GM21515 (cell line): Measurements from ENCODE around the gene RPL7L1.
"Not testable (repeated sequence)": the region's sequence is repeated elsewhere in the genome, so short reads cannot be mapped to it uniquely, and the experiment has no call there.

Experiments
- ATAC-seq: cut with Tn5 transposase; IDR thresholded peaks from one replicate; pipeline ENCODE4 v1.9.1; 2021; ENCODE audit not compliant: unreplicated experiment

RPL7L1 gene

DNA sequence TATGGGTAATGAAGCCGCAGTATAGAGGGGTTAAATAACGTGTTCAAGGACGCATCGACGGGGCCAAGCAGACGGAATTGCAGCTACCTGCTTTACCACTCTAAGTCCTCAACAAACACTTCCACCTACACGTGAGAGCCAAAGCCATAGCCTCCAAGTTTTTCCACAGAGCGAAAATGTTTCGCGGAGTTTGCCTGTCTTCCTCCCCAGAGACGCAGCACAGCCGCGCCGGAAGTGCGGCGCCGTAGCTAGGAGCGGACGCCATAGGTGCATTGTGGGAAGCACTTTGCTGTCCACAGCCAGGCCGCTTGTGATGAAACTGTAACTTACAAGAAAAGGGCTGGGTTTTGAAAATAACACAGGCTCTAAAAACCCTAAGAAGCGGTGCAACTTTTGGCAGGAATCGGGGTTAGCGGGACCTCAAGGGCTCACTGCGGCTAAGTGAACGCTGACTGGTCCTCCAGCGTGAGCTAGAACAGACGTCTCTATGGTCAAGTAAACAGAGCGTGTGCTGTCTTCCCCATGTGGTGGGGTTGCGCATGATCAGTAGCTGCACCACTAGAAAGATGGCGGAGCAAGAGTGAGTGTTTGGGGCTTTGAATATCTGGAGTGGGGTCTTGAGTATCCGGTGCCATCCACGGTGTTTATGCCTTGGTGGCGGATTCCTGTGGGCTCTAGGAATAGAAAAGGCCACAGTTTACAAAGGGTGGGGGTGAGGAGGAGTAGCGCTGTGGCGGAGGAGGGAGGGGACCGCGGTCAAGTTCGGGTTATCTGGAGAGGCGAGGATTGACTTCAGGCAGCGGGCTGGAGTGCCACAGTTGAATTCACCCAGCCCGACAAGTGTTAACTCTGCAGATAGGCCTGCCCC is at the start of gene RPL7L1:
TSS of gene RPL7L1 (plus strand) at position 245 of the 868 bp plus-strand sequence. CDS start at position 540, 295 bp downstream.
- ATAC-seq = peak; percentile 83

DNA sequence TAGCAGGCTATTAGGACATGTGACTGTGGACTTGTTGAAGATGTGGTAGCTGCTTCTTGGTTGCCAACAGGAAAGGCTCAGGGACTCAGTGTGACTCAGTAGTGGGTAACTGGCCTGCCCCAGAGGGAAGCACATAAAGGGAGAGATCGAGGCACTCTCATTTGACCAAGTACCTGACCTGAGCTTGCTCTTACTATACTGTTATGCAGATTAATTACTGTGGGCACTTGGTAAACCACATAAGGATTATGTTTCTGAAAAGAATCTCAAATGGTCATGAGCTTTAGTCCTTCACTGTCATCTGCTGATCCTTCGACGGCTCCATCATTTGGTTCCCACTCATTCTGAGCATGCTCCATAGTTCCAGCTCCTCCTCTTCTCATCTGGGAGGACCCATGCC is 48.2 kb upstream of the RPL7L1 start:
- ATAC-seq = no peak

DNA sequence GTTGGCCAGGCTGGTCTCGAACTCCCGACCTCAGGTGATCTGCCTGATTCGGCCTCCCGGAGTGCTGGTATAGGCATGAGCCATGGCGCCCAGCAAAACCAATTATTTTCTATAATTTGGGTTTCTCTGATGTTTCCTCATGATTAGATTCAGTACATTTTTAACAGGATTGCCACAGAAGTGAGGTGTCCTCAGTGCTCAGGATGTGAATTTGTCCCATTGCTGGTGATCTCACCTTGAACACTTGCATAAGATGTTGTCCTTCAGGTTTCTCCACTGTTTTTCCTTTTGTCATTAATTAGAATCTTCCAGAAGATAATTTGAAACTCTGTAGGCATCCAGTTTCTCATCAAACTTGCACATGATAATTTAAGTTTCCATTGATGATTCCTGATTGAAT is 45.4 kb upstream of the RPL7L1 start:
- ATAC-seq = no peak

DNA sequence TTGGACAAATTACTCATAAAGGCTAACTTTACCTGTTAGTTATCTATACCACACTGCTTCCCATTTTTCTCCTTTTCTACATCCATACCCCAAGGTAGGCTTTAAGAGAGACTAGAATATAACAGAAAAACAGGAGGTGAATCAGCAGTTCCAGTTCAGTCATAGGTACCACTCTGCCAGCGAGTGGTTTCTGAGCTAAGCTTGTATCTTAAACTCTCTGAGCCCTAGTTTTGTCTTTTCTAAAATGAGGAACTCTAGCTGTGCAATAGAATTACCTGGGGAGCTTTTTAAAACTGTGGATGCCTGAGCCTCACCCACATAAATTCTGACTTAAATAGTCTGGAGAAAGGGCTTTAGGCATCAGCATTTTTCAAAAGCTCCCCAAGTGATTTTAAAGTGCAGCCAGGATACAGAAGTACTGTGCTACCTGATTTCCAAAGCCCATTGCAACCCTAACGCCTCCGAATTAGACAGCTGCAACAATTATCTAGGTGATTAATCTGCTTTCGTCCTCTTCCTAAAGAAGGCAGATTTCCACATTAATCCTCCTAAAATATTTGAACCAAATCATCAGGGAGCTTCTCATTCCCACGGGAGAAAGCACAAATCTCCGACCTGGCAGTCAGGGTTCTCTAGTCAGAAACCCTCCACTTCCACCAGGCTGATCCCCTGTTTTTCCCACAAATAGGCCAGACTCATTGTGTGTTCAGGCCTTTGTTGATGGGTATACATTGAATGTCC is 37.4 kb upstream of the RPL7L1 start:
- ATAC-seq = no peak

DNA sequence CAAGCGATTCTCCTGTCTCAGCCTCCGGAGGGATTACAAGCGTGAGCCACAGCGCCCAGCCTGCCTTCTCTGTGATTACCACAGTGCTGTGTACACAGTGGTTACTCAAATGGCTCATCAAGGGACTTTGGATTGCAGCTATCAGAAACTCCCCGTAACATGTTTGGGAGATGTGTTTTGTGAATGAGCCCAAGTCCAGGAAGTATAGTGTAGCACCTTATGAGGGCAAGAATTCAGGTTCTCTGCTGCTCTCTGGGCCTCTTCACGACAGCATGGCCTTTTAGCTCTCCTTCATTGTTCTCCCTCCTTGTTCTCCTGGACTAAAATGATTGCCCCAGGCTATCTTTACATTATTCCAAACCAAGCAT is 34.1 kb upstream of the RPL7L1 start:
- ATAC-seq = no peak

DNA sequence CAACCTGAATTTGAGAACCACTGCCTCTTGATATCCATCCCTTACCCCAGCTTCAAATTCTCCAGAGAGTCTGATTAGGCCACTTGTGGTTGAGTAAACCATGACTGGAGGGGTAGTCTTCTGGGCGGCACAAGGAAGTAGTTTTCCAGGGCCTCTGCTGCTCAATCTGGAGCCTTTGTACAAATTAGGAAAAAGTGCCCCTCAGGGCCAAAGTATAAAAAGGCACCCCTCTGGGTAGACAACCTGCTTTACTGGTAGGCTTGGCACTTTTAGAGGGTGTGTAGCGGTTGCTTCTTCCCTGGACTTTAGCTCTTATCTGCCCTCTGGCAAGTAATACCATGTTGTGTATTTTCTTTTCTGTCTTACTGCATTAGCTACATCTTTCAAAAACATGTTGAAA is 32.9 kb upstream of the RPL7L1 start:
- no peak for ATAC-seq

DNA sequence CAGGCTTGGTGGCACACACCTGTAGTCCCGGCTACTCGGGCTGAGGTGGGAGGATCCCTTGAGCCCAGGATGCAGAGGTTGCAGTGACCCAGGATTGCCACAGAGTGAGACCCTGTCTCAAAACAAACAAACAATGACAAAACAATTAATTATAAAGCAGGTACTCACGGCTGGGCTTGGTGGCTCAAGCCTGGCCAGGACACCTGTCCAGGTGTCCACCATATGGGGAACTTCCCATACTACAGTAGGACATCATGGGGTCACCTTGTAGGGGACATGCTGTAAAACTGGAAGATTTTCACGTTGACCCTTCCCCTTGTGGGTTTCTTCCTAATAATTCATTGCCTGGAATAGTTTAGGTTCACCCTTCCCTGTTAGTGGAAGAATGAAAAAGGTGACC is 30.7 kb upstream of the RPL7L1 start:
- ATAC-seq = no peak

DNA sequence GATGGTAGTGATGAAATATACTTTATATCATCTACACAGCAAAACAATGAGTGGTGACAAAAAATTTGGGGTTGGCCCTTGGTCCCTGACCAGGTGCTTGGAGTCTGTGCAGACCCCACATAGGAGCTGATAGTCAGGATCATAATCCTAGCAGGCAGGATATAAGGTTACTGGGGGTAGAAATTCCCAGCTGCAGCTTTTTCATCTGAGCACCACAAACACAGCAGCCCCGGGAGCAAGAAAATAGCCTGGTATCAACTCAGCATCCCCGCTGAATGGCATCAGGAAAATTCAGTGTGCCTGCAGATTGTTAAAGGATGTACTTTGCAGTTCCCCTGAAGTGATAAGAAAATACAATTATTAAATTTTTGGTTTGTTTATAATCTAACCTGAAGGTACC is 27.8 kb upstream of the RPL7L1 start:
- ATAC-seq = no peak

DNA sequence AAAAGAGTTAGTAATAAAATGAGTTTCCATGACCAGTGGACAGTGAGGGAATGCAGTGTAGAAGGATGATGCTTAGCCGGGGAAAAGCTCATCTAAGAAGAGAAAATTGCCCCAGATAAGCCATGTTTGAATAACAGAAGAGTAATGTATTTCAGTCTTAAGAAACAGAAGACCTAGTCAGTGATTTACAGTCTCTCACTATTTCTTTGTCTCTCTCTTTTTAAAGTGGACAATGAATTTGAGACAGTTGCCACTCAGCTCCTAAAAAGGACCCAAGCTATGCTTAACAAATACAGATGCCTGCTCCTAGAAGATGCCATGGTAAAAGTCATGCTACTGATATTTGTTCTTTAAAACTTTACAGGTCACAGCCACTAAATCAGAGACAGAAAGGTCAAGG is 19.4 kb upstream of the RPL7L1 start:
- no peak for ATAC-seq

DNA sequence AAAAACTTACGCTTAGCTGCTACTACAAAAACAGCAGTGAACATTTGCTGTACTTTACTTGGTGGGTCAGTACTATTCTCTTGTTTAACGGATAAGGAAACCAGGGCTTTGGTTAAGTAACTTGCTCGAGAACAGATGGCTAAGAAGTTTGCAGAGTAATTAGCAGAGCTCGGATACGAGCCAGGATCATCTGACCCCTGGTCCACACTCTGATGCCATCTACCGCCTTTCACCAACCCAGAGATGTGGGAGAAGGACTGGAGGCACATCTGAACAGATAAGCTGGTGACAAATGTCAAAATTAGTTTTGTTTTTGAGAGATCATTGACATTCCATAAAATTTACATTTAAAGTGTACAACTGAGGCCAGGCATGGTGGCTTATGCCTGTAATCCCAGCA is 18.9 kb upstream of the RPL7L1 start:
- no peak for ATAC-seq

DNA sequence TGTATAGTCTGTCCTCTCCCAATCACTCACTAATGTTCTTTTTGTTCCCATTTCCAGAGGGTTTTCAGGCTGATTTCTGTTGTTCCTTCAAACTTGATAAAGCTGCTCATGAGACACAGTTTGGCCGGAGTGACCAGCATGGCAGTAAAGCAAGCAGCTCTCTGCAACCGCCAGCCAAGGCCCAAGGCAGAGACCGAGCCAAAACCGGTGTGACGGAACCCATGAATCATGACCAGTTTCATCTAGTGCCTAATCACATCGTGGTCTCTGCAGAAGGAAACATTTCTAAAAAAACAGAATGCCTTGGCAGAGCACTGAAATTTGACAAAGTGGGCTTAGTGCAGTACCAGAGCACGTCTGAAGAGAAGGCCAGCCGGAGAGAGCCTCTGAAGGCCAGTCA is 14.8 kb upstream of the RPL7L1 start:
- ATAC-seq = no peak

DNA sequence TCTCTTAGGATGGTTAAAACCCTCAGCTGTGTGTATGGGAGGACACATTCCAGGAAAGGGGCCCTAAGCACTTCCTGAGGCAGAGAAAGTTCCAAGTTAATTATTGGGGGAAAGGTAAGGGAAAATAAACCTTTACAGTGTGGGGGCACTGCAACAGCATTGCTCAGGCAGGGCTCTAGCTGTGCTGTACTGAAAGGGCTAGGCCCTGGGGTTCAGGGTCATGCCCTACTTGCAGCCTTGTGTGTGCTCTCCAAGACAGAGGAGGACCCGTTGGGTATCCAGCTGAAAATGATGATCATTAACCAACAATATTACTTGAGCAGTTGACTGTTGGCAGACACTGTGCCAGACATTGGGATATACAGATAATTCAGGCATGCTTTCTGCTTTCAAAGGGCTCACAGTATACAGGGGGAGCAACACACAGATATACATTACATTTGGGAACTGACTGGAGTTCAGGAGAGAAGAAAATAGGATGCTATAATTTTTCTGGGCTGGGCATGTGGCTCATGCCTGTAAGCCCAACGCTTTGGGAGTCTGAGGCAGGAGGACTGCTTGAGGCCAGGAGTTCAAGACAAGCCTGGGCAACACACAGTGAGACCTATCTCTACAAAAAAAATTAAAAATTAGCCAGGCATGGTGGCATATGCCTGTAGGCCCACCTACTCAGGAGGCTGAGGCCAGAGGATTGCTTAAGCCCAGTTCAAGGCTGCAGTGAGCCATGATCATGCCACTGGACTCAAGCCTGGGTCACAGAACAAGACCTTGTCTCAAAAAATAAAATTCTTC is 9.1 kb upstream of the RPL7L1 start:
- ATAC-seq = no peak

DNA sequence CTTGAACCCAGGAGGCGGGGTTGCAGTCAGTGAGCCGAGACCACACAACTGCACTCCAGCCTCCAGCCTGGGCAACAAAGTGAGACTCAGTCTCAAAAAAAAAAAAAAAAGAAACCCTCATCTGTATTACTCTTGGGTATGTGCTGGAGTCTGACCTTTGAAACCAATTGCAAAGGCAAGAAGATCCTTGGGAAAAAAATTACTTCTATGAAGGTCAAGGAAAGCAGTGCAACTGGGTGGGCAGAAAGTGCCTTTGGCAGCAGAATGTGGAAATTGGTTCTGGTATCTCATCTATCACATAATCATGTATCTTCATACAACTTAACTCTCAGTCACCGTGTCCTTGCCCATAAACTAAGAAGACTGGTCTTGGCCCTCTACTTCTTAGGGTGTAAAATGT is 7.7 kb upstream of the RPL7L1 start:
- ATAC-seq = no peak

DNA sequence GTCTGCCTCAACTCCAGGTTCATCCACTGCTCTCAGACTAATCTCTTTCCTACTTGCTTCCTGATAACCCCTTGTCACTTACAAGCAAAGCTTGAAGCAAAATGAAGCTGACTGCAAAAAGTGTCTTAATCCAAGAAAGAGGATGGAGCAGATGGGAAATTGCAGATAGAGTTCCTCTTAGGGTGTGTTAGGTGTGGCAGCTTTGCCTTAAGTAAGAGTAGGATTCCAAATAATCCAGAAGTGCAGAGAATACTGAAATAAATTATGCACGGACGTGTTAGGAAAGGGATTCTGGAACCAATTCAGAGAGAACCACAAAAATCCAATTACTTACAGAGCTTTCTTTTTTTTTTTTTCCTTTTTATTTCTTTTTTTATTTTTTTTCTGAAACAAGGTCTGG is 6.1 kb upstream of the RPL7L1 start:
- ATAC-seq = no peak

DNA sequence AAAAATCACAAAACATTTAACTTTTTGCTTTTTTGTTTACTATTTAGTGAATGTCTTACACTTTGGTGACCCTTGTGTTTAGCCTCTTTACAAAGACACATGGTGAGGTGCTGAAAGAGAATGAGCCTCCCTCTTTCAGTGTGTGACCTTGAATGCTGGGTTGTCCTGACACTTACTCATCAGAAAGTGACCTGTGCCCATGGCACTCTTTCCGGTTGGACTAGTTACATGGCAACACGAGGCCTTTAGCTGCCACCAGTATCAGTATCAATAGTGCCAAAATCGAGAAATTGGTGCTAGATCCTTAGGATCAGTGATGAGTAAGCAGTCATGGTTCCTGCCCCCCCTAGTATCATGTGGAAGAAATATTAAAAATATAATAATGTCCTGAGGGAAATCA is 1.7 kb upstream of the RPL7L1 start:
- ATAC-seq = no peak

DNA sequence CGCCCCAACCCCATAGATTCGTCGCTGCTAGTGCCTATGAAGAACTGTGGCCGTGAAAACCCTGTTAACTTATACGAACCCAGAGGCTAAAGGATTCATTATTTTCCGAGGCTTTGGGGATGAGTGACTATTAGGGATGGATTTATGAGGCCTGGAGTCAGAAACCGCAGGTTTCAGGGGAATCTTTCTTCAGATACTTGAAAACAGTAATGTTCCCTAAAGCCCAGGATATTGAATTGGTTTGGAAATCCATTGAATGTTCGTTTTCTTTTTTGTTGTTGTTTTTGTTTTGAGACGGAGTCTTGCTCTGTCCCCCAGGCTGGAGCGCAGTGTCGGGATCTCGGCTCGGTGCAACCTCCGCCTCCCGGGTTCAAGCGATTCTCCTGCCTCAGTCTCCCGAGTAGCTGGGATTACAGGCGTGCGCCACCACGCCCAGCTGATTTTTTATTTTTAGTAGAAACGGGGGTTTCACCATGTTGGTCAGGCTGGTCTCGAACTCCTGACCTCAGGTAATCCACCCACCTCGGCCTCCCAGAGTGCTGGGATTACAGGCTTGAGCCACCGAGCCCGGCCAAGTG is 913 bp downstream of the RPL7L1 start:
- ATAC-seq = not testable (repeated sequence)

DNA sequence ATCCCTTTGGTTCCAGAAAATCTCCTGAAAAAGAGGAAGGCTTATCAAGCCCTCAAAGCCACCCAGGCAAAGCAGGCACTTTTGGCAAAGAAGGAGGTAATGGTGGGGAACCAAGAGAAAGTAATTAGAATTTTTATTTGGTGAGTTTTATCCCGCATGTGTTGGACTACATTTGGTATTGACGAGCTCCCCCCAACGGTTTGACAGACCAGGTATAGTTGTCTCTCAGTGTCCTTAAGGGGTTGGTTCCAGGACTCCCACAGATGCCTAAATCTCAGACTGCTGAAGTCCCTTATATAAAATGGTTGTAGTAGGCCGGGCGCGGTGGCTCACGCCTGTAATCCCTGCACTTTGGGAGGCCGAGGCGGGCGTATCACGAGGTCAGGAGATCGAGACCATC is 1.5 kb downstream of the RPL7L1 start:
- ATAC-seq = not testable (repeated sequence)

DNA sequence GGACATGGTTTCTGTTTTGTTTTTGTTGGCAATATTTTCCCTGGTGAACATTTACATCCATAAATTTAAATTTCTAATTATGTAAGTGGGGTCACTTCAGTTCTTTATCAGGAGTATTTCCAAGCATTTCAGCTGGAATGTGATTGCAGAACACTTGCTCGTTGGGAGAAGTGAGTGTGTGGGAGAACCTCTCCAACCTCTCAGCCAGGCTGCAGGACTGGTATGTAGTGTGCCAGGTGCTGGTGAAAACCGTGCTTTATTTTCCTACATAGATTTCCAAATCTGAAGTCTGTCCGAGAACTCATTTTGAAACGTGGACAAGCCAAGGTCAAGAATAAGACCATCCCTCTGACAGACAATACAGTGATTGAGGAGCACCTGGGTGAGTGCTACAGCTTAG is 6.3 kb downstream of the RPL7L1 start:
- no peak for ATAC-seq

DNA sequence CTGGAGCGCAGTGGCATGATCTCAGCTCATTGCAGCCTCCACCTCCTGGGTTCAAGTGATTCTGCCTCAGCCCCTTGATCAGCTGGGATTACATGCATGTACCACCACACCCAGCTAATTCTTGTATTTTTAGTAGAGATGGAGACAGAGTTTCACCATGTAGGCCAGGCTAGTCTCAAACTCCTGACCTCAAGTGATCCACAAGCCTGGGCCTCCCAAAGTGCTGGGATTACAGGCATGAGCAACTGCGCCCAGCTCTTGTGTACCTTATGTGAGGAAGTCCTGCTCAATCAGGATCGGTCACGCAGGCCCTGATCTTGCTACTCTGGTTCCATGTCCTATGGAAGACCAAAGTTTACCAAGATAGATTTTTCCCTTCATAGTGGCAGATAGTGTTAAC is 8.8 kb downstream of the RPL7L1 start:
- not testable (repeated sequence) for ATAC-seq

DNA sequence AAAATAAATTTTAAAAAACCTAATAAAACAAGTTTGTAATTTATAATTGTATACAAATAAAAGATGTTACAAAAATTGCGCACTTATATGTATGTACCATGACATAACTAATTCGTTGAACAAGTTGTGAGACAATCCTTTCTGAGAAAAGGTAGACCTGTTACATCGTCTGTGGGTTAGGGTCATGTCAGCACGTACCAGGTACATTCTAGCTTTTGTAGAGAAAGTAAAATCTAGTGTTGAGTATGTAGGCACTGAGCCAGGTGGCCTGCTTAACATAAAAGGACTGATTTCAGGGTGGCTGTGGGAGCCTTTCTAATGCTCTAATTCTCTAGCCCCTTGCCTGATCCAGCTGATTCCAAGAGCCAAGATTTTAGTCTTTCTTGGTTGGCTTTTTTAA is 10.4 kb downstream of the RPL7L1 start:
- no peak for ATAC-seq
